Measurements from ENCODE around the gene MEI1.

MEI1 gene

GRCh38 chr22:41672780-41673509, 26.4 kb upstream of the MEI1 start:
- no peaks in the 10 kb centered on the region for H3K27me3 ChIP-seq (ENCODE audit: low read depth, low read length)
- peaks cover 13% of the 10 kb centered on the region for H4K20me1 ChIP-seq (ENCODE audit: insufficient read depth, low read length)
- no peak overlapping the region for H3K27ac ChIP-seq (ENCODE audit: low read length)
- no peak overlapping the region for H2AFZ ChIP-seq (ENCODE audit: low read depth, low read length)
- no peak overlapping the region for H3K9ac ChIP-seq (ENCODE audit: low read length)
- no peaks in the 10 kb centered on the region for H3K9me3 ChIP-seq (ENCODE audit: insufficient read depth, low read length)
- peaks cover 28% of the 10 kb centered on the region for H3K36me3 ChIP-seq (replicated peaks; ENCODE audit: low read depth, low read length)
- no peak overlapping the region for H3K4me3 ChIP-seq (ENCODE audit: low read length)
- peaks cover 55% of the 10 kb centered on the region for H3K79me2 ChIP-seq (ENCODE audit: low read length)
- no peak overlapping the region for H3K4me2 ChIP-seq (ENCODE audit: low read length)
- TF ChIP-seq CTCF (IDR thresholded peaks at IDR 0.05; ENCODE audit: low read depth, low read length) (peak; percentile 81), EZH2phosphoT487 (IDR thresholded peaks at IDR 0.05; ENCODE audit: low read depth) (no peak)
- no peaks in the 10 kb centered on the region for H3K4me1 ChIP-seq (ENCODE audit: low read length)

GRCh38 chr22:41674846-41675340, 24.4 kb upstream of the MEI1 start:
- Histone ChIP-seq H3K9me3 (ENCODE audit: insufficient read depth, low read length) (no peaks in the 10 kb centered on the region), H3K9ac (ENCODE audit: low read length) (no peak overlapping the region), H3K4me3 (ENCODE audit: low read length) (no peak overlapping the region), H3K79me2 (ENCODE audit: low read length) (peaks cover 65% of the 10 kb centered on the region), H2AFZ (ENCODE audit: low read depth, low read length) (no peak overlapping the region), H4K20me1 (ENCODE audit: insufficient read depth, low read length) (peaks cover 16% of the 10 kb centered on the region), H3K27ac (ENCODE audit: low read length) (no peak overlapping the region), H3K27me3 (ENCODE audit: low read depth, low read length) (no peaks in the 10 kb centered on the region), H3K4me2 (ENCODE audit: low read length) (no peak overlapping the region), H3K4me1 (ENCODE audit: low read length) (no peaks in the 10 kb centered on the region), H3K36me3 (replicated peaks; ENCODE audit: low read depth, low read length) (peaks cover 37% of the 10 kb centered on the region)
- TF ChIP-seq CTCF (IDR thresholded peaks at IDR 0.05; ENCODE audit: low read depth, low read length): no peak
- no peak for TF ChIP-seq EZH2phosphoT487 (IDR thresholded peaks at IDR 0.05; ENCODE audit: low read depth)

- no peak overlapping the region for H3K4me2 ChIP-seq (ENCODE audit: low read length)
- H3K27ac ChIP-seq (ENCODE audit: low read length): no peak overlapping the region
- peaks cover 26% of the 10 kb centered on the region for H4K20me1 ChIP-seq (ENCODE audit: insufficient read depth, low read length)
- H3K27me3 ChIP-seq (ENCODE audit: low read depth, low read length): no peaks in the 10 kb centered on the region
- TF ChIP-seq EZH2phosphoT487 (IDR thresholded peaks at IDR 0.05; ENCODE audit: low read depth) (no peak), CTCF (IDR thresholded peaks at IDR 0.05; ENCODE audit: low read depth, low read length) (no peak)
- H3K4me1 ChIP-seq (ENCODE audit: low read length): 0 out of 2 replicates have a peak, but pooled peaks cover 2% of the 10 kb centered on the region
- no peak overlapping the region for H3K9ac ChIP-seq (ENCODE audit: low read length)
- H2AFZ ChIP-seq (ENCODE audit: low read depth, low read length): no peak overlapping the region
- H3K4me3 ChIP-seq (ENCODE audit: low read length): no peak overlapping the region
- H3K79me2 ChIP-seq (ENCODE audit: low read length): peaks cover 78% of the 10 kb centered on the region
- H3K36me3 ChIP-seq (replicated peaks; ENCODE audit: low read depth, low read length): peaks cover 47% of the 10 kb centered on the region
- H3K9me3 ChIP-seq (ENCODE audit: insufficient read depth, low read length): no peaks in the 10 kb centered on the region
Observed at GRCh38 chr22:41676134-41676533, 23.2 kb upstream of the MEI1 start.

- H3K27ac ChIP-seq (ENCODE audit: low read length): no peak overlapping the region
- H3K79me2 ChIP-seq (ENCODE audit: low read length): peaks cover 96% of the 10 kb centered on the region
- H3K27me3 ChIP-seq (ENCODE audit: low read depth, low read length): no peaks in the 10 kb centered on the region
- H3K4me1 ChIP-seq (ENCODE audit: low read length): peaks cover 9% of the 10 kb centered on the region; the same call in 1 of the 2 replicates
- peaks cover 39% of the 10 kb centered on the region for H3K36me3 ChIP-seq (replicated peaks; ENCODE audit: low read depth, low read length)
- peak overlapping the region; percentile 56 for H3K9ac ChIP-seq (ENCODE audit: low read length)
- TF ChIP-seq EZH2phosphoT487 (IDR thresholded peaks at IDR 0.05; ENCODE audit: low read depth) (no peak), CTCF (IDR thresholded peaks at IDR 0.05; ENCODE audit: low read depth, low read length) (no peak)
- no peak overlapping the region for H2AFZ ChIP-seq (ENCODE audit: low read depth, low read length)
- H3K4me2 ChIP-seq (ENCODE audit: low read length): peak overlapping the region; percentile 54
- no peaks in the 10 kb centered on the region for H3K9me3 ChIP-seq (ENCODE audit: insufficient read depth, low read length)
- H4K20me1 ChIP-seq (ENCODE audit: insufficient read depth, low read length): peaks cover 43% of the 10 kb centered on the region
- peak overlapping the region; percentile 81 for H3K4me3 ChIP-seq (ENCODE audit: low read length)
Observed at GRCh38 chr22:41681616-41682015, 17.7 kb upstream of the MEI1 start.

All from OCI-LY3 (cell line).